Heart left ventricle (tissue), 16 donors: ENCODE data around the gene OXCT2. TPM values are rescaled to one million over a fixed set of nuclear protein-coding genes. Genes with fewer than 3 reads are reported as not detected.
A peak's percentile ranks its signal among the peaks of the same experiment; 100 is the strongest.

Experiments
- ATAC-seq, 4 donors: fragments of 200-7000 bp; cut with Tn5 transposase; one replicate each; pipeline ENCODE4 v1.9.1; 2020 to 2022; ENCODE audit warnings: moderate library complexity in 4 of 4, mild to moderate bottlenecking in 3 of 4, moderate number of reproducible peaks in 1 of 4
- DNase-seq, 5 donors: peaks; one replicate each; pipeline ENCODE4 v3.0.0-alpha.2; 2020
- H3K27ac ChIP-seq, 12 donors: fragments of 200-600 bp; sonication (generic) in 4 of 12; one replicate each; pipeline versions ENCODE4 v1.5.0 to v1.8.0; 2016 to 2022; ENCODE audit warnings: mild to moderate bottlenecking in 2 of 12
- H3K27me3 ChIP-seq, 9 donors: fragments of 200-600 bp; sonication (generic) in 2 of 9; one replicate each; pipeline versions ENCODE4 v1.5.1 to v1.8.0; 2016 to 2022; ENCODE audit warnings: mild to moderate bottlenecking in 3 of 9
- H3K36me3 ChIP-seq, 9 donors: fragments of 200-600 bp; sonication (generic) in 2 of 9; one replicate each; pipeline versions ENCODE4 v1.5.0 to v1.8.0; 2018 to 2022; ENCODE audit warnings: mild to moderate bottlenecking in 2 of 9
- H3K4me1 ChIP-seq, 12 donors: fragments of 200-600 bp; sonication (generic) in 4 of 12; one replicate each; pipeline versions ENCODE4 v1.5.0 to v1.8.0; 2016 to 2022; ENCODE audit warnings: mild to moderate bottlenecking in 3 of 12
- H3K4me3 ChIP-seq, 12 donors: fragments of 200-600 bp; sonication (generic) in 4 of 12; one replicate each; pipeline versions ENCODE4 v1.5.0 to v1.8.0; 2017 to 2022; ENCODE audit warnings: mild to moderate bottlenecking in 9 of 12, moderate library complexity in 4 of 12
- H3K9me3 ChIP-seq, 12 donors: fragments of 200-600 bp; sonication (generic) in 4 of 12; one replicate each; pipeline versions ENCODE4 v1.5.0 to v1.8.0; 2016 to 2022; ENCODE audit warnings: mild to moderate bottlenecking in 1 of 12
- CTCF ChIP-seq, 12 donors: fragments of 200-600 bp; sonication (generic) in 4 of 12; IDR thresholded peaks; one replicate each; pipeline versions ENCODE4 v1.5.0 to v1.8.0; 2018 to 2022; ENCODE audit warnings: antibody characterized with exemption in 12 of 12, mild to moderate bottlenecking in 5 of 12
- POLR2A ChIP-seq, 2 donors: fragments of 450-650 bp; IDR thresholded peaks; one replicate each; pipeline ENCODE4 v1.6.1; 2017; ENCODE audit warnings: antibody characterized with exemption in 2 of 2, mild to moderate bottlenecking in 2 of 2, moderate library complexity in 2 of 2
- WGBS, 4 donors: extraction: QIAGEN DNeasy Blood & Tissue Kit in 2 of 4; methylation state at CpG; one replicate each; pipeline versions ENCODE4 v1.1.5 to v1.1.7; 2013 to 2018; 5-methylcytosine and 5-hydroxymethylcytosine counted together
- intact Hi-C, 10 donors: fragments of 100-400 bp; cut with DNase I; formaldehyde crosslinking; loops; one replicate each; pipeline versions ENCODE4 v1.11.1 to v1.14.2; 2022
- polyA plus RNA-seq, 2 donors: library from polyadenylated mRNA; stranded (reverse); fragments of 200-250 nt; gene quantifications; one replicate each; pipeline ENCODE4 v1.2.3, GENCODE V29; 2013
- total RNA-seq, 9 donors: library from RNA; depleted of rRNA in 2 of 9; stranded (reverse); fragments of >200 nt in 2 of 9; fragmentation: NEBNext Ultra II Directional in 3 of 9; extraction: Animal tissue kit (Norgen Biotek cat#: 25700) in 3 of 9; gene quantifications; one replicate each; pipeline versions ENCODE4 v1.1.0 to v1.2.4, GENCODE V29; 2016 to 2023
- donor health status: ischemic (EF 13 %, LVEDD 7.1; RV severe dilation, severe dysfunction).
- donor health status: healthy with polysubstance abuse.
- donor health status: DM: no; HTN: yes; CAD: no.
- donor health status: DM: no; HTN: no; CAD: no.
- donor health status: ischemic (EF 25% LVEDD 6.9; RV normal size, moderate dysfunction).
- donor health status: ischemic (EF 25% LVEDD 5.7; RV mildly dilated, moderate dysfunction).
- donor health status: healthy.
- donor health status: DM: yes; HTN: yes; CAD: no.
- donor health status: ischemic (EF 35%, LVEDD 5.7; RV mildly dilated, moderate dysfunction).
- donor health status: nonischemic (EF 11% LVEDD 7.7; RV severe dilation, severe dysfunction).
- donor health status: DM: yes; HTN: yes; CAD: no.
- donor health status: PGD.
- donor health status: ischemic (EF 29% LVEDD 5.4; RV normal size, mild dysfunction).
- donor health status: nonischemic (EF 23%, LVEDD 6.1; RV moderate dilation, normal function).

Gene OXCT2
- total and polyA plus RNA-seq, 11 donors = 0.75 to 7.5 (median 2.7) TPM

GRCh38 chr1:39754906-39755504, 16.1 kb downstream of the OXCT2 start:
- intact Hi-C loops = loop anchor here in 1 of 10 donors (5.0 kb wide), 1 partner anchor 662 kb away; no protein-coding TSS in a partner anchor
- ATAC-seq (peak; percentile 67 to 81 (median 79)), DNase-seq (no peak)
- Histone ChIP-seq H3K36me3 (peaks cover 0 to 96% (median 87%) of the 10 kb centered on the region in 9 donors), H3K27ac (peak overlapping the region in 2 of 12 donors; percentile 32 to 39), H3K4me1 (peaks cover 0 to 8% (median 0%) of the 10 kb centered on the region in 12 donors), H3K9me3 (no peaks in the 10 kb centered on the region), H3K27me3 (no peaks in the 10 kb centered on the region), H3K4me3 (no peak overlapping the region)
- WGBS, 4 donors = 49 to 76% (median 64%) methylated on average over 2 of the region's 2 CpGs
- no peak for TF ChIP-seq POLR2A (IDR thresholded peaks at IDR 0.05)
- TF ChIP-seq CTCF (IDR thresholded peaks at IDR 0.05) = no peak

GRCh38 chr1:39754026-39754570, 17.1 kb downstream of the OXCT2 start:
- DNase-seq (no peak), ATAC-seq (no peak)
- WGBS, 4 donors = 80 to 88% (median 82%) methylated on average over 2 of the region's 2 CpGs
- no peaks in the 10 kb centered on the region for H3K9me3 ChIP-seq
- no peak for TF ChIP-seq POLR2A (IDR thresholded peaks at IDR 0.05)
- no peak for TF ChIP-seq CTCF (IDR thresholded peaks at IDR 0.05)
- peak overlapping the region in 1 of 12 donors; percentile 39 for H3K27ac ChIP-seq
- no peaks in the 10 kb centered on the region for H3K27me3 ChIP-seq
- no peak overlapping the region for H3K4me3 ChIP-seq
- intact Hi-C loops = no loop called here
- peaks cover 4 to 98% (median 95%) of the 10 kb centered on the region in 9 donors for H3K36me3 ChIP-seq
- H3K4me1 ChIP-seq = peaks cover 0 to 8% (median 0%) of the 10 kb centered on the region in 12 donors

GRCh38 chr1:39753132-39754025, 17.8 kb downstream of the OXCT2 start:
- Histone ChIP-seq H3K9me3 (no peaks in the 10 kb centered on the region), H3K27ac (no peak overlapping the region), H3K4me3 (no peak overlapping the region), H3K36me3 (peaks cover 4 to 100% (median 98%) of the 10 kb centered on the region in 9 donors), H3K4me1 (peaks cover 0 to 8% (median 0%) of the 10 kb centered on the region in 12 donors), H3K27me3 (no peaks in the 10 kb centered on the region)
- intact Hi-C loops = no loop called here
- DNase-seq (no peak), ATAC-seq (no peak)
- 91 to 97% (median 92%) methylated on average over 16 of the region's 16 CpGs for WGBS, 4 donors
- no peak for TF ChIP-seq CTCF (IDR thresholded peaks at IDR 0.05)
- no peak for TF ChIP-seq POLR2A (IDR thresholded peaks at IDR 0.05)

- intact Hi-C loops = no loop called here
- Histone ChIP-seq H3K4me1 (peaks cover 0 to 8% (median 0%) of the 10 kb centered on the region in 12 donors), H3K9me3 (no peaks in the 10 kb centered on the region), H3K27me3 (no peaks in the 10 kb centered on the region), H3K36me3 (peaks cover 4 to 100% (median 98%) of the 10 kb centered on the region in 9 donors), H3K27ac (no peak overlapping the region), H3K4me3 (no peak overlapping the region)
- no peak for TF ChIP-seq CTCF (IDR thresholded peaks at IDR 0.05)
- TF ChIP-seq POLR2A (IDR thresholded peaks at IDR 0.05) = no peak
- DNase-seq (no peak), ATAC-seq (no peak)
- 85 to 89% (median 86%) methylated on average over 6 of the region's 6 CpGs for WGBS, 4 donors
Observed at GRCh38 chr1:39752703-39753102, 18.4 kb downstream of the OXCT2 start.
